ENCODE data around the gene ERICH2. TPM values are rescaled to one million over a fixed set of nuclear protein-coding genes. Genes with fewer than 3 reads are reported as not detected.

Gene ERICH2
- total and polyA plus RNA-seq, 7 donors: not detected

GRCh38 chr2:170846314-170846713 lies 76.1 kb downstream of the ERICH2 start:
- Histone ChIP-seq H3K27me3 (no peaks in the 10 kb centered on the region), H3K4me3 (no peak overlapping the region), H3K27ac (no peak overlapping the region), H3K4me1 (no peaks in the 10 kb centered on the region), H3K9me3 (no peaks in the 10 kb centered on the region), H3K36me3 (no peaks in the 10 kb centered on the region)
- no peak for TF ChIP-seq POLR2A (IDR thresholded peaks at IDR 0.05)
- no peak for TF ChIP-seq POLR2AphosphoS5 (IDR thresholded peaks at IDR 0.05)
- TF ChIP-seq CTCF (IDR thresholded peaks at IDR 0.05): no peak
- TF ChIP-seq EP300 (IDR thresholded peaks at IDR 0.05): no peak
- intact Hi-C loops (cut with DNase I): no loop called here
- no peak for DNase-seq

GRCh38 chr2:170847716-170848115 lies 77.5 kb downstream of the ERICH2 start:
- Histone ChIP-seq H3K27me3 (no peaks in the 10 kb centered on the region), H3K27ac (no peak overlapping the region), H3K4me3 (no peak overlapping the region), H3K36me3 (no peaks in the 10 kb centered on the region), H3K9me3 (no peaks in the 10 kb centered on the region), H3K4me1 (no peaks in the 10 kb centered on the region)
- intact Hi-C loops (cut with DNase I): no loop called here
- WGBS, 2 donors: 44 to 72% methylated on average over 4 of the region's 4 CpGs
- no peak for DNase-seq
- no peak for TF ChIP-seq CTCF (IDR thresholded peaks at IDR 0.05)
- TF ChIP-seq EP300 (IDR thresholded peaks at IDR 0.05): no peak
- TF ChIP-seq POLR2A (IDR thresholded peaks at IDR 0.05): no peak
- no peak for TF ChIP-seq POLR2AphosphoS5 (IDR thresholded peaks at IDR 0.05)

Small RNA genes lying within 50 kb of the gene (small RNA-seq; reads per million reads assigned to genes)
- 0 reads per million in 3 donors for gene RF00019

Other genes with a start within 250 kb of the ERICH2 start
- 1 to 10 TPM in 3 of 4 donors, under 1 TPM in 1; 0.81 to 4.6 (median 2.0) TPM for gene SP5, start 55.0 kb upstream of the ERICH2 start, total RNA-seq
- 1 to 10 TPM in 1 of 3 donors, under 1 TPM in 2; 0.69 to 1.2 (median 0.82) TPM for gene SP5, start 55.0 kb upstream of the ERICH2 start, polyA plus RNA-seq
- under 1 TPM in 1 of 4 donors, not detected in 3; 0.41 TPM for gene GAD1, start 46.5 kb downstream of the ERICH2 start, total RNA-seq
- gene GAD1, start 46.5 kb downstream of the ERICH2 start, polyA plus RNA-seq: under 1 TPM in 1 of 3 donors, not detected in 2; 0.13 TPM
- gene GORASP2, start 158.9 kb downstream of the ERICH2 start, total RNA-seq: 10 to 100 TPM; 32.4 to 51.4 (median 41.8) TPM
- 10 to 100 TPM; 41.4 to 53.8 (median 52.0) TPM for gene GORASP2, start 158.9 kb downstream of the ERICH2 start, polyA plus RNA-seq

Data from sigmoid colon (tissue), 7 donors.